ENCODE results near the gene FCMR.

DNA sequence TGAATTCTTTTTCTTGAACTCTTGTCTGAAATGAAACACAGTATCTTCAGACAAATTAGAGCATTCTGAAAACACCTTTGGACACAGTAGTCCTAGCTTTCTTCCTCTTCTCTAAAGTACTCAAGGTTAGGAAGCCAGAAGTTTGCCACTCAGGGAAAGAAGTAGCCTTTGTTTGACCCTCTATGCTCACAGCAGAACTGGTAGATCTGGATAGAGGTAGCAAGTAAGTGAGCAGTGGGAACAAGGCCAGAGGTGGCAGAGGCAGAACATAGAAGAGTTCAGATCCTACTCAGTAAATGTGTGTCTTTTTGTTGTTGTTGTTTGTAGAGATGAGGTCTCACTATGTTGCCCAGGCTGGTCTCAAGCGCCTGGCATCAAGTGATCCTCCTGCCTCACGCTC is 31.9 kb upstream of the FCMR start:
- TF ChIP-seq POLR2AphosphoS5 (IDR thresholded peaks at IDR 0.05) (no peak), EP300 (IDR thresholded peaks at IDR 0.05) (no peak), POLR2A (IDR thresholded peaks at IDR 0.05; ENCODE audit: low read depth) (no peak)
- TF ChIP-seq, protein P1, sequence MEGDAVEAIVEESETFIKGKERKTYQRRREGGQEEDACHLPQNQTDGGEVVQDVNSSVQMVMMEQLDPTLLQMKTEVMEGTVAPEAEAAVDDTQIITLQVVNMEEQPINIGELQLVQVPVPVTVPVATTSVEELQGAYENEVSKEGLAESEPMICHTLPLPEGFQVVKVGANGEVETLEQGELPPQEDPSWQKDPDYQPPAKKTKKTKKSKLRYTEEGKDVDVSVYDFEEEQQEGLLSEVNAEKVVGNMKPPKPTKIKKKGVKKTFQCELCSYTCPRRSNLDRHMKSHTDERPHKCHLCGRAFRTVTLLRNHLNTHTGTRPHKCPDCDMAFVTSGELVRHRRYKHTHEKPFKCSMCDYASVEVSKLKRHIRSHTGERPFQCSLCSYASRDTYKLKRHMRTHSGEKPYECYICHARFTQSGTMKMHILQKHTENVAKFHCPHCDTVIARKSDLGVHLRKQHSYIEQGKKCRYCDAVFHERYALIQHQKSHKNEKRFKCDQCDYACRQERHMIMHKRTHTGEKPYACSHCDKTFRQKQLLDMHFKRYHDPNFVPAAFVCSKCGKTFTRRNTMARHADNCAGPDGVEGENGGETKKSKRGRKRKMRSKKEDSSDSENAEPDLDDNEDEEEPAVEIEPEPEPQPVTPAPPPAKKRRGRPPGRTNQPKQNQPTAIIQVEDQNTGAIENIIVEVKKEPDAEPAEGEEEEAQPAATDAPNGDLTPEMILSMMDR (IDR thresholded peaks at IDR 0.05) = no peak
